Measurements from ENCODE around the gene SLC11A1.
A peak's percentile ranks its signal among the peaks of the same experiment; 100 is the strongest.

SLC11A1 gene
- total RNA-seq: 69.1 to 402 (median 216) reads per million in 17 experiments

DNA sequence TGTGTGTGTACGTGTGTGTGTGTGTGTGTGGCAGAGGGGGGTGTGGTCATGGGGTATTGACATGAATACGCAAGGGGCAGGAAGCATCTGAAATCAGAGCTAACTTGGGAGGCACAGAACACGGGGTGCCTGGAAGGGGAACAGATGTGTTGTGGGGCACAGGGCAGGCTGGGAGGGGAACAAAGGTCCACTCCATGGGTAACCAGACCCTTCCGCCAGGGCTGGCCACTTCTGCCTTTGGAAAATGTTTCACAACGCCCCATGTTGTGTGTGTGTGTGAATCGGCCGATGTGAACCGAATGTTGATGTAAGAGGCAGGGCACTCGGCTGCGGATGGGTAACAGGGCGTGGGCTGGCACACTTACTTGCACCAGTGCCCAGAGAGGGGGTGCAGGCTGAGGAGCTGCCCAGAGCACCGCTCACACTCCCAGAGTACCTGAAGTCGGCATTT, at the start of gene SLC11A1:
SLC11A1 (plus strand) TSS at position 358 of the 451 bp plus-strand sequence. CDS start 96 bp downstream, outside the sequence.
- DNase-seq: peak; percentile 96 to 99 (median 97)

- DNase-seq: peak in 3 of 4 experiments; percentile 38 to 57 (median 45)
These were observed 49.8 kb upstream of the SLC11A1 start for GRCh38 chr2:218332288-218332687.

DNA sequence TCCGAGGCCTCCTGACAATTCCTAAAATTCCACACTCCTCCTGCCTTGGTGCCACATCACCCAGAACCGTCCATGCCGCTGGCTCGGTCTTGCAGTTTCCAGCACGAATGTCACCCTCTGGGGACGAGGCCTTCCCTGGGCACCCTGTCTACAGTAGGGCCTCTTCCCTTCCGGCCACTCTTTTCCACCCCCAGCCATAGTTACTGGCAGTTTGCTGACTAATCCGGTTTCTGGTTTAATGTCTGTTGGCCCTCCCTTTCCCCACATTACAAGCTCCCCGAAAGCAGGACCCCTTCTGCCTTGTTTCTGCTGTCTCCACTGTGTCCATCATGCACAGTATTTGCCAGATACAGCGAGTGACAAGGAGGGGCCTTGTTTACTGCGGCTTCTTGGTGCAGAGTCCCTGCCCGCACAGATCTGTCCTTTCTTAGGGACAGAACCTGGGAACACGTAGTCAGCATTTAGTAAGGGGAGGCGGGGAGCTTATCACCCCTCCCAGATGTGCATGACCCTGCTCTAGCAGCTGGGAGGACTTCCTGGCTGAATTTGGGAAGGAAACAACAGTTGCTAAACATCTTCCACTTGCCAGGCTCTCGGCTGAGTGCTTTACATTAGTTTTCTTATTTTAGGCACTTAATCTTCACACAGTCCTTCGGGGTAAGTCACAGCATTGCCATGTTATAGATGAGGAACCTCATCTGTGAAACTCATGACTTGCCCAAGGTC, 49.0 kb upstream of the SLC11A1 start:
- peak; percentile 89 to 96 (median 92) for DNase-seq

DNA sequence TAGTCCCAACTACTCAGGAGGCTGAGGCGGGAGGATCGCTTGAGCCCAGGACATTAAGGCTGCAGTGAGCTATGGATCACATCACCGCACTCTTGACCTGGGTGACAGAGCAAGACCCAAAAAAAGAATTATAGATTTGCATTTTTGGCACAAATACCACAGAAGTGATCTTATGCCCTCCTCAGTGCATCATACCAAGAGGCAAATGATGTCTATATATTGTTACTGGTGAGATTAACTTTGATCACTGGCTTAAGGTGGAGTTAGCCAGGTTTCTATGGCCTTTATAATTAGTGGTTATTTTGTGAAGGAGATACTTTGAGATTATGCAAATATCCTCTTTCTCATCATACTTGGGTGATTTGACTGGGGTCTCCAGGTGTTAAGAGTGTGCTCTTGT, 47.5 kb upstream of the SLC11A1 start:
- DNase-seq: no peak

- no peak for DNase-seq
These were observed 41.4 kb upstream of the SLC11A1 start for GRCh38 chr2:218340656-218341055.

- DNase-seq: no peak
These were observed 40.7 kb upstream of the SLC11A1 start for GRCh38 chr2:218341381-218341780.

- no peak for DNase-seq
These were observed 39.2 kb upstream of the SLC11A1 start for GRCh38 chr2:218342837-218343236.

- no peak for DNase-seq
These were observed 38.5 kb upstream of the SLC11A1 start for GRCh38 chr2:218343591-218343990.

DNA sequence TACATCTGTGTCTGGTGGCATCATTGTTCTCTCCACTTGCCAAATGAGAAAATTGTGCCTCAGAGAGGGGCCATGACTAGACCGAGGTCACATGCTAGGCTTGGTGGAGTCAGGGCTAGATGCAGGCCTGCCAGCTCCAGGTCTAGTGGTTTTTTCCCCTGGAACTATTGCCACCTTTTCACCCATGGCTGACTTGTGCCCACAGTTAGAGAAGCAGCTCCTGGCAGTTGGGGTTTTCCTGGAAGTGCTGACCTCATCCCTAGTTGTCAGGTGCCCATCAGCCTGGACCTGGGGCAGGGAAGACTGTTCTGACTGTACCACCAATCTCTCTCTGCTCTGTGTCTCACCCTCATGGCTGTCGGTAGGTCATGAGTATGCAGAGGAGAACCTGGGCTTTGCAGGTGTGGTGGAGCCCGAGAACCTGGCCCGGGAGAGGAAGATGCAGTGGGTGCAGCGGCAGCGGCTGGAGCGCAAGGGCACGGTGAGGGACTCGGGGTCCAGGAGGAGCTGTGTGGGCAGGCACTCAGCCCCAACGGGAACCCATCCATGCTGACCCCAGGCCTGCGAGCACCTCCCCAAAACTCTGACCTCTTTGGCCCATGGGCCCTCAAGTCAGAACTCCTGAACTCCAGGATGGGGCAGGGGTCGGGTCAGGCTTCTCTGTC, 37.9 kb upstream of the SLC11A1 start:
- DNase-seq: no peak

- DNase-seq: no peak
These were observed 37.2 kb upstream of the SLC11A1 start for GRCh38 chr2:218344755-218345417.

DNA sequence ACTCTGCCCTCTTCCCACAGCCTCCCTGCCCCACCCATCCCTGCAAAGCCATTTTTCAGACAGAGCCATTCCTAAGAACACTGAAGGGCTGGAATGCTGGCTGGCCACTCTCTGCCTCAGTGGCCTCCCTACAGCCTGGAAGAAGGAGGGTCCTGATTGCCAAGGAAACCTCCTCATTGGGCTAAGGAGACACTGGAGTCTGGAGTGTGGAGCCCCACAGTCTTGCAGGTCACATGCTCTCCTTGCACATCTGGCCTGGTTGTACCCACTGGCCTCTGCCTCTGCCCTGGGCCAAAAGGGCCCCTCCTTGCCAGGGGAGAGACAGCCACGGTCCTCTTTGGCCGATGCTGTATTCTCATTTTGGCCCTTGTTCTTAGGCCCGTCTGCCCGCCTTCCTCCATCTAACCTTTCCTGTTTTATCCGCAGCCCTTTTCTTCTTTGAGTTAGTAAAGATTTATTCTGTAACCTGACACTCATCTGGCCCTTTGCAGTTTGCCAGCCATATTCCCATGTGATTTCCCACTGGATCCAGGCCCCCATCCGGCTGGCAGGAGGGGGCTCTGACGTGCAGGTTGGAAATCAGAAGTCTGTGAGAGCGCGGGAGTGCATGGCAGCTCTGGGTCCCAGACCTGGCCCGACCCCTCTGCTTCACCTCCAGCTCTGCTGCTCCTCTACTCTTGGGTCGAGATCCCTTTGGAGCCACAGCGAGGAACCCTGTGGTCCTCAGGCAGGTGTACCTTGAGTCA, 36.4 kb upstream of the SLC11A1 start:
- DNase-seq: no peak

GRCh38 chr2:218347172-218347571, 34.9 kb upstream of the SLC11A1 start:
- DNase-seq: no peak

DNA sequence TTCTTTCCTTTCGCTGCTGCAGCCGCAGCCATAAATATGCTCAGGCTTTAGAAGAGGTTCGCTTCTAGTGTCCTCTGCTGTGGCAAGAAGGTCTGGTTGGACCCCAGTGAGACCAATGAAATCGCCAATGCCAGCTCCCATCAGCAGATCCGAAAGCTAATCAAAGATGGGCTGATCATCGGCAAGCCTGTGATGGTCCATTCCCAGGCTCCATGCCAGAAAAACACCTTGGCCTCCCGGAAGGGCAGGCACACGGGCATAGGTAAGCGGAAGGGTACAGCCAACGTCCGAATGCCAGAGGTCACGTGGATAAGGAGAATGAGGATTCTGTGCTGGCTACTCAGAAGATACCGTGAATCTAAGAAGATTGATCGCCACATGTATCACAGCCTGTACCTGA, 28.0 kb upstream of the SLC11A1 start:
- DNase-seq: no peak

DNA sequence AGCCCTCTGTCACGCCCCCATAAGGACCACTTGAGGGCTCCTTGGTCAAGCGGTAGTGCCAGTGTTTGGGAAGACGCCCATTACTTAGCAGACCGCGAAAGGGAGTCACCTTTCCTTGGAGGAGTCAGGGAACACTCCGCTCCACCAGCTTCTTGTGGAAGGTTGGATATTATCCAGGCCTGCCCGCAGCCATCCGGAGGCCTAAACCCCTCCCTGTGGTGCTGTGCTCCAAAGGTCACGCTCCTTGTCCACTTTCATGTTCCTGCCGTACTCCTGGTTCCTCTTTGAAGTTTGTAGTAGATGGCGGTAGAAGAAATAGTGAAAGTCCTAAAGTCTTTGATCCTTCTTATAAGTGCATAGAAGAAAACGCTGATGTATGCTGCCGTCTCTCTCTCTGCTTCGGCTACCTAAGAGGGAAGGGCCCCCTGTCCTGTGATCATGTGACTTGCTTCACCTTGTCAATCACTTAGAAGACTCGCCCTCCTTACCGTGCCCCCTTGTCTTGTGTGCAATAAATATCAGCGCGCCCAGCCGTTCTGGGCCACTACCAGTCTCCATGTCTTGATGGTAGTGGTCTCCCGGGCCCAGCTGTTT, 27.1 kb upstream of the SLC11A1 start:
- no peak for DNase-seq

DNA sequence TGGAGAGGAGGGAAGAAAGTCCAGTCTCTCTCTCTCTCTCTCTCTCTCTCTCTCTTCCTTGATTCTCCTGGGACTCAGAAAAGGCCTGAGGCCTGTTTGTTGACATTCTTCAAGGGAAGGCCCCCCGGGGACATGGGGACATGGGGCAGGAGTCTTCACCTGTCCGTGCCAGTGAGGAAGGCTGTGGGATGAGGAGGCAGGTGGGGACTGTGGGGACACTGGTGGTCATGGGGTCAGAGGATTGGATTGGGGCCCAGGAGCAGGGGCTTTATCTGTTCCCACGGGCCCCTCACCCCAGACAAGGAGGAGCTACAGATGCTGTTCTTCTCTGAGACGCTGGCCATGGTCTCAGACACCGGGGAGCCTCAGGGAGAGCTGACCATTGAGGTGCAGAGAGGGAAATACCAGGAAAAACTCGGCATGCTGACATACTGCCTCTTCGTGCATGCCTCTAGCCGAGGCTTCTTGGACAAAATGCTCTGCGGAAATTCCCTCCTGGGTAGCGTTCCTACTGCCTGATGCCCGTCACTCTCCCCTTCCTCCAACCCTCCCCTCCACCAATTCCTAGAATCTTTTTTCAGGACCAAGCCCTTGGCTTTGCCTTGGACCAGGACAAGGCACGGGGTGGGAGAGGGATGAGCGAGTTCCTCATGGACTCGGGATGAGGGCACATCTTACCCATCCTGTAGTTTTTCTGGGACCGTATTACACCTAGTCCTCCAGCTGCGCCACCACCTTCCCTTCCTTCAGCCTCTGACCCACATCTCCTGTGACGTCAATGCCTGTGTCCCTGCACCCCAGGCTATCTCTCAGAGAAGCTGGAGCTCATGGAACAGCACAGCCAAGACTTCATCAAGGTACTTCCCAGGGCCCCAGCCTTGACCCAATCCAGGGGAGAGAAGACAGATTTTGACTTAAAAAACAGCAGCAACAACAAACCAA, 24.6 kb upstream of the SLC11A1 start:
- DNase-seq: no peak

GRCh38 chr2:218360453-218360852, 21.6 kb upstream of the SLC11A1 start:
- peak; percentile 91 to 97 (median 96) for DNase-seq

DNA sequence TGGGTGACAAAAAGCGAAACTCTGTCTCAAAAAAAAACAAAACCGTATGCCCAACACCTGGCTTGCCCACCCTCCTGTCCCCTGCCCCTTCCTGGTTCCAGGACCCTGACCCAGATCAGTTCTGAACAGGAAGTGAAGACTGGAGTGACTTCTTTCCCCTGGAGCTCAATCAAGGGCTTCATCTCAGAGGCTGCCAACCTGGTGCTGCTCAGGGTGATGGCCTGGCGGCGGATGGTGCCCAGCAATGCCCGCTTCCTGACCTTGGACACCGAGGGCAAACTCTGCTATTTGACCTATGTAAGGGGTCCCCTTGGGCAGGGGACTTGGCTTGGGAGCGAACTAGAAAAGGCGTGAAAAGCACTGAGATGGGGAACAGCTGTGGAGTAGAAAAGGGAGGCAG, 19.5 kb upstream of the SLC11A1 start:
- DNase-seq: no peak

DNA sequence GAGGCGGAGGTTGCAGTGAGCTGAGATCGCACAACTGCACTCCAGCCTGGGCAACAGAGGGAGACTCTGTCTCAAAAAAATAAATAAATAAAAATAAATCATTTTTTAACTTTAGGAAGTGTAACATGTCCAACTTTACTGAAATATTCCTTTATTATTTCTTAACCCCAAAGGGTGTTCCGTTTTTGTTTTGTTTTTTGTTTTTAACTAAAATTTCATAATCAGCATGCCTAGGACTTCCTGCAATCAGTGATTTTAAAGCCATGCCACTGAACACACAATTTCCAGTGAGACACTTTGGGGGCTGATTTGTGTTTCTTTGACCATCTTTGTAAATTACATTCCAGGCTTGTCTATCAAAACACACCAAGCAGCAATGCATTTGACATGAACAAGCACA, 18.3 kb upstream of the SLC11A1 start:
- DNase-seq: peak in 2 of 4 experiments; percentile 71 to 77

DNA sequence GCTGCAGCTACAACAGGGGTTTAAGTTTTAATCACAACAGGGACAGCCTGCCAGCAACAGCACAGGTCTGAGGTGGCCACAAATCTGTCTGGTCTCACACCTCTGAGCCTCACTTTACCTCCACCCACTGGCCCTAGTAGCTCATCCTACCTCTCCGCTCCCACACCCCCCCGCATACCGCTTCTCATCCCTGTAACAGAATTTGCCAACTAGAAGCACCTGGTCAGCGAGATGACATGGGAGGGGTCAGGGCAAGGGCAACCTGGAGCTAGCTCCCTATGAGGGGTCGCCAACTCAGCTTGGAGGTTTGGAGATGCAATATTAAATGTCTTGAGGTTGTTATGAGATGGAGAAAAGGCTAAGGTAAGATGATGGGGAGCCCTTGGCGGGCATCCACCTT, 17.9 kb upstream of the SLC11A1 start:
- no peak for DNase-seq

DNA sequence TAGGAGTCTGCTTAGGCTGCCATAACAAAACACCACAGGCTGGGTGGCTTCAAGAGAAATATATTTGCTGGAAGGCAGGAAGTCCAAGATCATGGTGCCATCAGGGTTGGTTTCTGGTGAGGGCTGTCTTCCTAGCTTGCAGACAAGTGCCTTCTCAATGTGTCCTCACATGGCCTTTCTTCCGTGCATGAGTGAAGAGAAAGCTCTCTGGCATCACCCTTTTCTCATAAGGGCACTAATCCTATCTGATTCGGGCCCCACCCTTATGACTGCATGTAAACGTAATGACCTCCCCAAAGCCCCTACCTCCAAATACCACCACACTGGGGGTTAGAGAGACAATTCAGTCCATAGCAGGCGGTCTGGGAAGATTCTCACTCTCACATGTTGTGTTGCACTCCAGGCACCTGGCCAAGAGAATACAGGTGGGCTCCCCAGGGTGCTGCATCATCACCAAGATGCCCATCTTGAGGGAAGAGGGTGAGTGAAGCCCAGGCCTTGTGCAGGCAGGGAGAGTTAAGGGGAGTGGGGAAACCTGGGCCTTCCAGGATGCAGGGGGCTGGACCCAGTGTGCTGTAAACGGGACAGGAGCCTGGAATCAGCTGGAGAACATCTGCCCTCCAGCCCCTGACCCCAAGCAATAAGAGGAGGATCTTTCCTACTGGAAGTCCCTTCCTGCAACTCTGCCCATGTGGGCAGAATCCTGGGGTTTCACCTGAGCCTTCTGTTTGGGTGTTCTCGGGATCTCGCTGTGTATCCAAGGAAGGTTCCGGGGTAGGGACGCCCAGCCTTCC, 15.3 kb upstream of the SLC11A1 start:
- no peak for DNase-seq
